Panc1 (cell line): Measurements from ENCODE around the gene PLEKHG4B. TPM values are rescaled to one million over a fixed set of nuclear protein-coding genes. Genes with fewer than 3 reads are reported as not detected.
A peak's percentile ranks its signal among the peaks of the same experiment; 100 is the strongest.
"Not testable (repeated sequence)": the region's sequence is repeated elsewhere in the genome, so short reads cannot be mapped to it uniquely, and the experiment has no call there.

Source experiments
- ATAC-seq: fragments of 200-7000 bp; cut with Tn5 transposase; 2 replicates; pipeline ENCODE4 v1.9.1; 2020; ENCODE audit warnings: mild to moderate bottlenecking, moderate library complexity
- BruUV-seq: library from RNA; stranded (reverse); fragments of 400-500 nt; replicated peaks from 2 replicates; lab custom pipeline; 2021; lab: Mats Ljungman, UMichigan
- CTCF ChIA-PET: fragments of 300-600 bp; sonication (Branson Sonifier 250); formaldehyde crosslinking; loops from one replicate; lab custom pipeline; 2022; ENCODE audit warnings: antibody characterized with exemption; lab: Charles Lee
- POLR2A ChIA-PET: fragments of 300-600 bp; sonication (Branson Sonifier 250); formaldehyde crosslinking; loops from one replicate; lab custom pipeline; 2022; ENCODE audit warnings: antibody characterized with exemption; lab: Charles Lee
- DNase-seq: peaks from one replicate; pipeline ENCODE4 v3.0.0-alpha.2; 2010; ENCODE audit warnings: low read depth, low spot score
- H3K27ac ChIP-seq: 2 replicates; pipeline ENCODE4 v1.5.1; 2011; ENCODE audit warnings: mild to moderate bottlenecking, low read length, inconsistent platforms
- H3K27me3 ChIP-seq: fragments of 200-500 bp; sonication (Bioruptor generic); 2 replicates; pipeline ENCODE4 v1.6.0; 2014; ENCODE audit warnings: low read length, inconsistent platforms; ENCODE audit not compliant: control insufficient read depth, insufficient read depth
- H3K36me3 ChIP-seq: fragments of 200-500 bp; sonication (Bioruptor generic); 2 replicates; pipeline ENCODE4 v1.5.1; 2014; ENCODE audit warnings: inconsistent platforms, mild to moderate bottlenecking, low read length, moderate library complexity; ENCODE audit not compliant: control insufficient read depth, insufficient read depth
- H3K4me1 ChIP-seq: 2 replicates; pipeline ENCODE4 v1.5.1; 2011; ENCODE audit warnings: inconsistent platforms, mild to moderate bottlenecking, low read length, moderate library complexity; ENCODE audit not compliant: control insufficient read depth, insufficient read depth
- H3K4me3 ChIP-seq, 2 experiments: 2 replicates each; pipeline ENCODE4 v1.5.1; 2011 to 2012; ENCODE audit warnings: low read depth in 2 of 2, low read length in 2 of 2, mild to moderate bottlenecking in 2 of 2, inconsistent platforms in 1 of 2, moderate library complexity in 1 of 2
- H3K9me3 ChIP-seq: fragments of 200-500 bp; sonication (Bioruptor generic); 2 replicates; pipeline ENCODE4 v1.5.1; 2014; ENCODE audit warnings: low read depth, mild to moderate bottlenecking, inconsistent platforms, low read length, moderate library complexity; ENCODE audit not compliant: control insufficient read depth, insufficient read depth
- CTCF ChIP-seq: fragments of 450-650 bp; IDR thresholded peaks from 2 replicates; pipeline ENCODE4 v1.5.1; 2017; ENCODE audit warnings: mild to moderate bottlenecking
- POLR2AphosphoS5 ChIP-seq: IDR thresholded peaks from 2 replicates; pipeline ENCODE4 v1.6.1; 2012; ENCODE audit warnings: mild to moderate bottlenecking, low read depth, low read length, moderate library complexity
- REST ChIP-seq, 2 experiments: IDR thresholded peaks; 2 replicates each; pipeline ENCODE4 v1.6.1; 2011 to 2012; ENCODE audit warnings: low read depth in 2 of 2, control low read depth in 1 of 2, low read length in 1 of 2, mild to moderate bottlenecking in 1 of 2, moderate library complexity in 1 of 2; ENCODE audit not compliant: insufficient read depth in 1 of 2
- SIN3A ChIP-seq: IDR thresholded peaks from 2 replicates; pipeline ENCODE4 v1.6.1; 2012; ENCODE audit warnings: low read depth, mild to moderate bottlenecking, low read length, moderate library complexity, borderline replicate concordance; ENCODE audit not compliant: insufficient read depth
- TCF7L2 ChIP-seq: IDR thresholded peaks from 2 replicates; pipeline ENCODE4 v1.6.1; 2011; ENCODE audit warnings: mild to moderate bottlenecking, low read depth, low read length, inconsistent platforms
- in situ Hi-C: cut with HindIII; loops from 2 replicates; pipeline ENCODE4 v1.10.0; 2016; ENCODE audit warnings: low sequenced_read_pairs, low pct_unique_long_range_greater_than_20kb
- intact Hi-C: fragments of 100-400 bp; cut with micrococcal nuclease; formaldehyde crosslinking; loops from one replicate; pipeline ENCODE4 v1.10.0; 2022; ENCODE audit not compliant: unreplicated experiment
- total RNA-seq: library from RNA; stranded (reverse); gene quantifications from one replicate; pipeline ENCODE4 v1.2.1, GENCODE V29; 2021; ENCODE audit not compliant: unreplicated experiment

PLEKHG4B gene
- total RNA-seq, 1 experiment from 2014 or later = 8.9 TPM

DNA sequence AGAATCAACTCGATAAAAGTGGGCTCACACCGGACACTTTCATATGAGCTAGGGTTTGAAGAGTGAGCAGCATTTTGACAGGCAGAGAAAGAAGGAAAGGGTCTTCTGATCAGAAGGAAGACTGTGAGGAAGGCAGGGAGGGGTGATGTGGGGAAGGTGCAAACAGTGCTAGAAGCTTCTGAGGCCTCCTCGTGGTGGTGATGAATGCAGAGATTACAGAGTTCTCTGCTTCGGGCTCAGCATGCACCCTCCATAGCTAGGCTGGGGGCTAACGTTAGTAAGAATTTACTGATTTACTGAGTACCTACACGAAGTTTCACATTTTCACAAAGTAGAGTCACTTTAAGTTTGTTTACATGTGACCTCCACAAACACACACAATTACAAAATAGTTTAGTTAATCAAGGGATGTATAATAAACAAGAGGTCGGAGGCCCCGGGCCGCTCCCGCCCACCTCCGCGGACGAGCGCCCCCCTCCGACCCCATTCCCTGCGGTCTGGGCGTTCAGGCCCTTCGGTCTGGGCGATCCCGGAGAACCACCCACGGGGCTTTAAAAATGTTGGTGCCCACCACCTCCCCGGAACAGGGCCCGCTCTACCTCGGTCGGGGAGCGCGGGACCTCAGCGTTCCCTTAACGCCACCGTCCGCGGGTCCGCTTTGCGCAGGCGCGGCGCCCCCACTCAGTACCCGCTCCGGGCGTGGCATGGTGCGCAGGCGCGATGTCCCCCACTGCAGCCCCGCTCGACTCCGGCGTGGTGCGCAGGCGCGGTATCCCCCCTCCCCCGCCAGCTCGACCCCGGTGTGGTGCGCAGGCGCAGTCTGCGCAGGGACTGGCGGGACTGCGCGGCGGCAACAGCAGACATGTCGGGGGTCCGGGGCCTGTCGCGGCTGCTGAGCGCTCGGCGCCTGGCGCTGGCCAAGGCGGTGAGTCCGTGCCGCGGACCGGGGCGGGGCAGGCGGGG is 125.8 kb downstream of the PLEKHG4B start, which contains the start of the genes CCDC127 and SDHA:
CCDC127 (minus strand) TSS at position 660 of the 963 bp plus-strand sequence. CDS start 1,304 bp downstream, outside the sequence.
SDHA (plus strand) TSS at position 827 of the 963 bp plus-strand sequence; CDS start at position 863, 36 bp downstream.
- BruUV-seq, intact Hi-C loops, H3K27me3 ChIP-seq, in situ Hi-C loops, POLR2A ChIA-PET, H3K9me3 ChIP-seq, H3K36me3 ChIP-seq: not testable (repeated sequence)
- TF ChIP-seq CTCF (peak; percentile 85), POLR2AphosphoS5 (peak; percentile 75)
- peak within 1 kb of the TSS; percentile 90 for H3K27ac ChIP-seq
- H3K4me3 ChIP-seq = peak within 1 kb of the TSS; percentile 77 to 87
- H3K4me1 ChIP-seq = peaks cover 11% of the 10 kb centered on the region
- DNase-seq (peak; percentile 71), ATAC-seq (peak; percentile 94)
- CTCF ChIA-PET = interaction anchor here (0.6 kb wide), 1 partner anchor 55 kb away, joined by 3 read pairs; no protein-coding TSS in a partner anchor

GRCh38 chr5:218457-219291 is 126.7 kb downstream of the PLEKHG4B start:
- no peak for TF ChIP-seq POLR2AphosphoS5
- TF ChIP-seq SIN3A = 0 out of 2 replicates have a peak, but pooled peaks have one; percentile 52
- ChIA-PET POLR2A (no interaction called here), CTCF (interaction anchor here (0.6 kb wide), 1 partner anchor 56 kb away, joined by 3 read pairs; no protein-coding TSS in a partner anchor)
- H3K9me3 ChIP-seq = no peaks in the 10 kb centered on the region
- in situ Hi-C loops (no loop called here), intact Hi-C loops (no loop called here)
- H3K27ac ChIP-seq = peak overlapping the region; percentile 90
- DNase-seq = no peak
- H3K36me3 ChIP-seq = no peaks in the 10 kb centered on the region; the same call in 1 of the 2 replicates
- H3K4me3 ChIP-seq = peak overlapping the region; percentile 77 to 87
- no peaks in the 10 kb centered on the region for H3K27me3 ChIP-seq
- BruUV-seq = no TSS peak
- ATAC-seq = peak; percentile 77
- peaks cover 16% of the 10 kb centered on the region for H3K4me1 ChIP-seq

- H3K4me3 ChIP-seq = peak overlapping the region; percentile 77 to 87
- in situ Hi-C loops = no loop called here
- no peak for TF ChIP-seq TCF7L2
- TF ChIP-seq CTCF = no peak
- no peak for TF ChIP-seq SIN3A
- TF ChIP-seq POLR2AphosphoS5 = no peak
- no peak for TF ChIP-seq REST (IDR thresholded peaks at IDR 0.05; ENCODE audit: insufficient read depth in 1 of 2, low read depth in 2 of 2, low read length in 1 of 2)
- POLR2A ChIA-PET = interaction anchor here (0.6 kb wide), 1 partner anchor 61 kb away, joined by 3 read pairs; no protein-coding TSS in a partner anchor
- DNase-seq (no peak), ATAC-seq (0 out of 2 replicates have a peak, but pooled peaks have one; percentile 7)
- CTCF ChIA-PET = no interaction called here
- no peaks in the 10 kb centered on the region; the same call in 1 of the 2 replicates for H3K36me3 ChIP-seq
- H3K9me3 ChIP-seq = no peaks in the 10 kb centered on the region
- H3K4me1 ChIP-seq = peaks cover 16% of the 10 kb centered on the region
- no TSS peak for BruUV-seq
- H3K27me3 ChIP-seq = no peaks in the 10 kb centered on the region
- H3K27ac ChIP-seq = peak overlapping the region; percentile 90
- intact Hi-C loops = no loop called here
Measured at GRCh38 chr5:219460-219863, 127.5 kb downstream of the PLEKHG4B start.
